Measurements from ENCODE around the gene MPPE1.
"Not testable (repeated sequence)": the region's sequence is repeated elsewhere in the genome, so short reads cannot be mapped to it uniquely, and the experiment has no call there.

- not testable (repeated sequence) for TF ChIP-seq CTCF (IDR thresholded peaks at IDR 0.05; ENCODE audit: insufficient read depth, low read depth, low read length); EZH2 (IDR thresholded peaks at IDR 0.05; ENCODE audit: insufficient read depth, low read length)
These were observed 11.4 kb upstream of the MPPE1 start for GRCh38 chr18:11919522-11919921.

Measured in astrocyte (in vitro differentiated cells and primary cell).